GM23338 (cell line): Measurements from ENCODE around the gene ARHGAP19.

Experiments used
- CREB1 ChIP-seq: fragments of 250-450 bp; sonication (Bioruptor Pico); IDR thresholded peaks from 2 replicates; pipeline ENCODE4 v1.5.0; 2020; ENCODE audit warnings: low read depth, mild to moderate bottlenecking, moderate library complexity
- EZH2phosphoT487 ChIP-seq: fragments of 200-600 bp; sonication (generic); IDR thresholded peaks from one replicate; pipeline ENCODE4 v1.8.1; 2018; ENCODE audit warnings: antibody characterized with exemption; ENCODE audit not compliant: unreplicated experiment
- POLR2AphosphoS5 ChIP-seq: IDR thresholded peaks from 2 replicates; pipeline ENCODE4 v1.6.1; 2016; ENCODE audit warnings: antibody characterized with exemption, low read depth
- TF ChIP-seq, protein P1 (sequence below), 2 experiments: fragments of 200-600 bp in 1 of 2; sonication (generic) in 1 of 2; conservative IDR thresholded peaks; 2 replicates each; pipeline versions ENCODE4 v1.5.1 to v1.6.1; 2016 to 2017; ENCODE audit warnings: antibody characterized with exemption in 2 of 2, low read depth in 2 of 2, mild to moderate bottlenecking in 2 of 2, moderate library complexity in 1 of 2
- TF ChIP-seq, protein P2 (sequence below): IDR thresholded peaks from one replicate; pipeline ENCODE4 v1.6.1; 2018; ENCODE audit warnings: antibody characterized with exemption; ENCODE audit not compliant: unreplicated experiment

DNA sequence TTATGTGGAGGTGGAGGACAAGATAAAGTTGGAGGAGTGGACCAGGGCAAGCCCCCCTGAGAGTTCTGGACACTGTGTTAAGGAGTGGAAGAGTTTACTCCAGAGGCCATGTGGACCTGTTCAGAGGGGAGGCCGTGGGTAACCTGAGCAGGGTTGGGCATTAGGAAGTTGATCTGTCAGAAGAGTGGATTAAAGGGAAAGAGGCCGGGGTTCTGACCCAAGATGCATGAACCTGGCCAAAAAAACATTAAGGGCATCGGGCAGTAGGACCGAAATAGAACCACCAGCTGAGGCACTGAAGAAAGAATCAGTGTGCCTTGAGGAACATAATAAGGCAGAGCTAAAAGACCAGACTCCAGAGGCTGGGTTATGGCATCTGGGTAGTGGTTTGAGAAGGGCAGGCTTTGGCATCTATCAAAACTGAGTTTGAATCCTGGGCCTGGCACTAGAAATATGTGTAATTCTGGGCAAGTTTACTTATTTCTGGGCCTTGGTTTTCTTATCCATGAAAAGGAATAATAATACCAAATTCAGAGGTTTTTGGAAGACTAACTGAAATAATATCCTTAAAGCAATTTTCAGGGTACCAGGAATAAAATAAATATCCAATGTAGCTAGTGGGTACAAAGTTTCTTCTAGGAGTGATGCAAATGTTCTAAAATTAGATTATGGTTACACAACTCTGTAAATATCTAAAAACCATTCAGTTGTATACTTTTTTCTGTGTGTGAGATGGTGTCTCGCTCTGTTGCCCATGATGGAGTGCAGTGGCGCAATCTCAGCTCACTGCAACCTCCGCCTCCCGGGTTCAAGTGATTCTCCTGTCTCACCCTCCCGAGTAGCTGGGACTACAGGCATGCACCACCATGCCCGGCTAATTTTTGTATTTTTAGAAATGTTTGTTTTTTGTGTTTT lies 15.7 kb upstream of the ARHGAP19 start:
- TF ChIP-seq, protein P1, sequence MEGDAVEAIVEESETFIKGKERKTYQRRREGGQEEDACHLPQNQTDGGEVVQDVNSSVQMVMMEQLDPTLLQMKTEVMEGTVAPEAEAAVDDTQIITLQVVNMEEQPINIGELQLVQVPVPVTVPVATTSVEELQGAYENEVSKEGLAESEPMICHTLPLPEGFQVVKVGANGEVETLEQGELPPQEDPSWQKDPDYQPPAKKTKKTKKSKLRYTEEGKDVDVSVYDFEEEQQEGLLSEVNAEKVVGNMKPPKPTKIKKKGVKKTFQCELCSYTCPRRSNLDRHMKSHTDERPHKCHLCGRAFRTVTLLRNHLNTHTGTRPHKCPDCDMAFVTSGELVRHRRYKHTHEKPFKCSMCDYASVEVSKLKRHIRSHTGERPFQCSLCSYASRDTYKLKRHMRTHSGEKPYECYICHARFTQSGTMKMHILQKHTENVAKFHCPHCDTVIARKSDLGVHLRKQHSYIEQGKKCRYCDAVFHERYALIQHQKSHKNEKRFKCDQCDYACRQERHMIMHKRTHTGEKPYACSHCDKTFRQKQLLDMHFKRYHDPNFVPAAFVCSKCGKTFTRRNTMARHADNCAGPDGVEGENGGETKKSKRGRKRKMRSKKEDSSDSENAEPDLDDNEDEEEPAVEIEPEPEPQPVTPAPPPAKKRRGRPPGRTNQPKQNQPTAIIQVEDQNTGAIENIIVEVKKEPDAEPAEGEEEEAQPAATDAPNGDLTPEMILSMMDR (conservative IDR thresholded peaks at IDR 0.05; ENCODE audit: low read depth in 2 of 2) = no peak
- no peak for TF ChIP-seq POLR2AphosphoS5
- no peak for TF ChIP-seq CREB1 (CRISPR knock-in tag)
- no peak for TF ChIP-seq EZH2phosphoT487
- TF ChIP-seq, protein P2, sequence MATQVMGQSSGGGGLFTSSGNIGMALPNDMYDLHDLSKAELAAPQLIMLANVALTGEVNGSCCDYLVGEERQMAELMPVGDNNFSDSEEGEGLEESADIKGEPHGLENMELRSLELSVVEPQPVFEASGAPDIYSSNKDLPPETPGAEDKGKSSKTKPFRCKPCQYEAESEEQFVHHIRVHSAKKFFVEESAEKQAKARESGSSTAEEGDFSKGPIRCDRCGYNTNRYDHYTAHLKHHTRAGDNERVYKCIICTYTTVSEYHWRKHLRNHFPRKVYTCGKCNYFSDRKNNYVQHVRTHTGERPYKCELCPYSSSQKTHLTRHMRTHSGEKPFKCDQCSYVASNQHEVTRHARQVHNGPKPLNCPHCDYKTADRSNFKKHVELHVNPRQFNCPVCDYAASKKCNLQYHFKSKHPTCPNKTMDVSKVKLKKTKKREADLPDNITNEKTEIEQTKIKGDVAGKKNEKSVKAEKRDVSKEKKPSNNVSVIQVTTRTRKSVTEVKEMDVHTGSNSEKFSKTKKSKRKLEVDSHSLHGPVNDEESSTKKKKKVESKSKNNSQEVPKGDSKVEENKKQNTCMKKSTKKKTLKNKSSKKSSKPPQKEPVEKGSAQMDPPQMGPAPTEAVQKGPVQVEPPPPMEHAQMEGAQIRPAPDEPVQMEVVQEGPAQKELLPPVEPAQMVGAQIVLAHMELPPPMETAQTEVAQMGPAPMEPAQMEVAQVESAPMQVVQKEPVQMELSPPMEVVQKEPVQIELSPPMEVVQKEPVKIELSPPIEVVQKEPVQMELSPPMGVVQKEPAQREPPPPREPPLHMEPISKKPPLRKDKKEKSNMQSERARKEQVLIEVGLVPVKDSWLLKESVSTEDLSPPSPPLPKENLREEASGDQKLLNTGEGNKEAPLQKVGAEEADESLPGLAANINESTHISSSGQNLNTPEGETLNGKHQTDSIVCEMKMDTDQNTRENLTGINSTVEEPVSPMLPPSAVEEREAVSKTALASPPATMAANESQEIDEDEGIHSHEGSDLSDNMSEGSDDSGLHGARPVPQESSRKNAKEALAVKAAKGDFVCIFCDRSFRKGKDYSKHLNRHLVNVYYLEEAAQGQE = no peak
